Stimulated activated CD8-positive, alpha-beta memory T cell treated with anti-CD3 and anti-CD28 coated beads, Interleukin-12 subunit alpha, Interleukin-12 subunit beta, amount 100 ng/mL, for 1 hour (primary cell): Measurements from ENCODE around the gene WDR27.
"Not testable (repeated sequence)": the region's sequence is repeated elsewhere in the genome, so short reads cannot be mapped to it uniquely, and the experiment has no call there.

Experiments used
- DNase-seq: peaks from one replicate; pipeline ENCODE4 v3.0.0-alpha.2; 2020; ENCODE audit warnings: low read depth

WDR27 gene

DNA sequence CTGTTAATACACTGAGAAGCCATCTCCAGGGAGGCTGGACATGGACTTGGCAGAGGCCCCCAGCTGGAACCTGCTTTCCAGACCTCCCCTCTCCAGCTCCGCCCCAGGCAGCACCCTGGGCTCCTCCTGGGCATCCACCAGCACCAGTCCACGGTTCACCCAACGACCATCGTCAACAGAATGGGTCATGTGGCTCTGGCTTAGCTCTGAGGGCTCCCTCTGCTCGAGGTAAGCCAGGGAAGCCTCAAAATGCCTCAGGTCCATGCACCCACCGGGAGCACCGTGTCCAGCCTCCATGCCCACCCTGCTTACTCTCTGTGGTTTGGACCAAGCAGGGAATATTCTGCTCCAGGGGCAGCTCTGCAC is 40.5 kb downstream of the WDR27 start:
- no peak for DNase-seq

- no peak for DNase-seq
Measured at GRCh38 chr6:169660751-169661390, 41.0 kb downstream of the WDR27 start.

DNA sequence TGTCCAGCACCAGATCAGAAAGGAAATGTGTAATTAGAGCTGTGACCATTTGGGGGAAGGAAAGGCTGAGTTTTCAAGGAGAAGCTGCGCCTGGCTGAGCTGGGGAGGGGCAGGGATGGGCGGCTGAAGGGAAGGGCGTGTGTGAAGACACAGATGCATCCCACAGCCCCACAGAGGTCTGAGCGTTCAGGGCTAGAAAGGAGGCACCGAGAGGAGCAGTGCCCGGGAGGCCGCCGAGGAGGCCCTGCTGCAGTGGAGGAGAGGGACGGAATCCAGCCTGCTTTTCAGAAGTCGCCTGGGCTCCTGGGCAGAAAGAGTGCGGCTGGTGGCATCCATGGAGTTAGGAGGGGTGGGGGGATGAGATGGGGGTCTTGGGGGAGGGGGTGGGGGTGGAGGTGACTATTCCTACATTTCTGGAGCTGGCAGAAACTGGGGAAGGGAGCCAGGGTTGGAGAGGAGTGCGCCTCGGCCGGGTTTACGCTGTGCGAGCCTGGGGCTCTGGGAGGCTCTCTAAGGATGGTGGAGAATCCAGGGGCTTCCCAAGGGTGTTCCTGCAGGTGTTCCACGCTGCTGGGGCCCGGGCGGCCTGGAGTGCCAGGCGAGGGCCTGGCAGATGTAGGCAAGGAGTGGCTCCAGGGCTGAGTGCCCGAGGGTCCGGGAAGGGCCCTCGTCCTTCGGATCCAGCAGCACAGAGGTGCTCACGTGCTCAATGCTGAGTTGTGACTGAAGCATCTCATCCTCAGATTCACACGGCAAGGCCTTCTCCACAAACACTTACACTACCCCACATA is 41.8 kb downstream of the WDR27 start:
- DNase-seq: no peak

GRCh38 chr6:169657284-169657610 is 44.6 kb downstream of the WDR27 start:
- DNase-seq: no peak

GRCh38 chr6:169656546-169657283 is 45.1 kb downstream of the WDR27 start:
- no peak for DNase-seq

GRCh38 chr6:169654598-169655391 is 47.0 kb downstream of the WDR27 start:
- peak; percentile 36 for DNase-seq

DNA sequence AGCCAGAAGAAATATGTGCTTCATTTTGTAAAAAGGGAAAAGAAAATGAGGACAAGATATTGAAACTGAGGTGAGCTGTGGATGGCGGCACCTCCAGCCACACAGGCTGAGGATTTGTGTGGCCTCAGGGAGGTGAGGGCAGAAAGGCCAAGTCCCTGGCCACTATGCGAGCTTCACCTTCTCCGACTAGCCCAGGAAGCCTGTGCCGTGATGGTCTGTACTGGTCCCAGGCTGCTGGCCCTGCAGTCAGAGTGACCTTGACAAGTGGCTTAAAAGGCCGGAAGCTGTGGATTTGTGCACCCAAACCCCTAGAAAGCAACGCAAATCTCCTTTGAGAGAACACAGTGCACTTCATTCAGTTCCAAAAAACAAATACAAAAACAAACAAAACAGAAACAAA is 48.1 kb downstream of the WDR27 start:
- no peak for DNase-seq

- DNase-seq: no peak
Measured at GRCh38 chr6:169652896-169653295, 48.9 kb downstream of the WDR27 start.

- no peak for DNase-seq
Measured at GRCh38 chr6:169651498-169651897, 50.3 kb downstream of the WDR27 start.

GRCh38 chr6:169650959-169651292 is 50.9 kb downstream of the WDR27 start:
- no peak for DNase-seq

DNA sequence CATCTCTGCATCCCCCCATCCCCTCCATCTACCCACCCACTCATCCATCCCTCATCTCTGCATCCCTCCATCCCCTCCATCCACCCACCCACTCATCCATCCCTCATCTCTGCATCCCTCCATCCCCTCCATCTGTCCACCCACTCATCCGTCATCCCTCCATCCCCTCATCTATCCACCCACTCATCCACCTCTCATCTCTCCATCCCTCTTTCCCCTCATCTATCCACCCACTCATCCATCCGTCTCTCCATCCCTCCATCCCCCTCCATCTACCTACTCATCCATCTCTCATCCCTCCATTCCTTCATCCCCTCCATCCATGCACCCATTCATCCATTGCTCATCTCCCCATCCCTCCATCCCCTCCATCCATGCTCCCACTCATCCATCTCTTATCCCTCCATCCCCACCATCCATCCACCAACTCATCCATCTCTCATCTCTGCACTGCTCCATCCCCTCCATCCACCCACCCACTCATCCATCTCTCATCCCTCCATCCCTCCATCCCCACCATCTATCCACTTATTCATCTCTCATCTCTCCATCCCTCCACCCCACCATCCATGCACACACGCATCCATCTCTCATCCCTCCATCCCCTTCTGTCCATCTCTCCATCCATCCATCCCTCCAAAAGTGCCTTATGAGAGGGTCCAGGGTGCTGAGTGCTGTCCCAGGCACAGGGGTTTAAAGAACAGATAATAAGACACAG is 51.4 kb downstream of the WDR27 start:
- no peak for DNase-seq

- DNase-seq: no peak
Measured at GRCh38 chr6:169648617-169649016, 53.2 kb downstream of the WDR27 start.

- no peak for DNase-seq
Measured at GRCh38 chr6:169648092-169648491, 53.7 kb downstream of the WDR27 start.

DNA sequence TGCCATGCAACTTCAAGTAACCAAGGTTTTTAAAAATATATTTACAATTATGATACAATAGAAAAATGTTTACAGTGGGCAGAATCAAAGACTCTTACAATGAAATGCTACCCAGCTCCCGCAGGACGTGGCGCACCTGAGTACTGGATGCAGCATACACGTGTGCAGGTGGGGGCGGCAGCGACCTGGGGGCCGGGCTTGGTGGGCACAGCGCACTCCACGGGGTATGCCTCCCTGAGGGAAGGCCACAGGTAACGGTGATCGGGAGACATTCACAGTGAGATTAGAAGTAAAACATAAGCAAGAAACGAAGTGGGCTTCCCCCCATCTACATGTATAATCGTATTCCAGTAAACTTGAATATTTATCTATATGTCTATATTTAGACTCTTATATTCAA is 54.2 kb downstream of the WDR27 start:
- no peak for DNase-seq

GRCh38 chr6:169646906-169647567 is 54.8 kb downstream of the WDR27 start:
- DNase-seq: no peak

- DNase-seq: not testable (repeated sequence)
Measured at GRCh38 chr6:169645459-169645858, 56.4 kb downstream of the WDR27 start.

GRCh38 chr6:169643521-169643920 is 58.3 kb downstream of the WDR27 start:
- DNase-seq: no peak

DNA sequence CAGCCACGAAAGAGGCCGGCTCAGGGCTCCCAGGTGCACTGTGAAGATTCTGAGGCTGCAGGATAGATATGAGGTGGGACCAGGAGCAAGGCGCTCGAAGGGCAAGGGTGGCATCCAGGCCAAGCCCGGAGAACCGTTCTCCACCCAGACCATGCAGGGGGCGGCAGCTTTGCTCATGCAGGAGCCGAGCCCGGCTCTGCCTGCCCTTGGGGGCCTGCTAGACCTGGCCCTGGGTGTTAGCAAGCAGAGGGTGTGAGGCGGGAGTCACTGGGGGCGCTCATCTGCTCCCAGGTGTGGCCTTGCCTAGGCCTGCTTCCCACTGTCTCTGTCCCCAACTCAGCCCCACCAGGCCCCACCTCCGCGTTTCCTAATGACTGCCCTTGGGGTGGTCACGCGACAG is 59.4 kb downstream of the WDR27 start:
- no peak for DNase-seq

GRCh38 chr6:169641461-169642085 is 60.3 kb downstream of the WDR27 start:
- no peak for DNase-seq

DNA sequence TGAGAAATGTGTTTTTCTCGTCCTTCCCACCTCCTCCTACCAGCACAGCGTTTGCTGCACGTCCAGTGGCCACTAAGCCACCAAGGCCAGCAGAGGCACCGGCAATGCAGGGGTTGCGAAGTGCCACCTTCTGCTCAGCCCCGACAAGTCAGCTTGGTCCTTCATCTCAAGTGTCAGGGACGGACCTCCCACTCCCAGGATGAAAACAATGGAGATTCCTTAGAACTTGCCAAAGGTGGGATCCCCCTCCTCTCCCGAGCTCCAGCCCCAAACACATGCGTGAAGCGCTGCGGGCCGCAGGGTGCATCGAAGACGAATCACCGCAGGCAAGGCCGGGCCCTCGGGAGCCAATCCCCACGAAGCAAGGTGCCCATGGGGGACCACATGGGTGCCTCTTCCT is 60.8 kb downstream of the WDR27 start:
- DNase-seq: no peak

DNA sequence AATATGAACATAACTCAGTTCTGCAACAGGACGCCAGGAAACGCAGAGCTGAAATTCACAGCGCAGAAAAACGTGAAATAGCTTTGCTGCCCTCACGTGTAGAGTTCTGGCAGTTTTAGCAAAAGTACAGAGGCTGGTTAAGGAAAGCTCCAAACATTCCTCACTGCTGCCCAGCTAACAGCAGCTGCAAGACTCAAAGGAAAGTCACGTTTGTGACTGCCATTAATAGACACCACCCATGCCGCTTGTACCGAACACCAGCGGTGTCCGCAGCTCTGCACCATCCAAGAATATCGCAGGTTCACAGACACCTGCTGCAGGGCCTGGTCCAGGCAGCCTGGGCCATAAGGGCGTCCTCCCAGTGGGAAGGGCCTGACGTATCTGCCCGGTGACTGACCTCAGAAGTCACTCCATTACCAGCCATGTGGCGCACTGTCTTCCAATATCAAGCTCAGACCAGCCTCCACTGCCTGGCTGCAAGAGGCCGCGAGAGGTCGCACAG is 61.4 kb downstream of the WDR27 start:
- DNase-seq: no peak
